Urinary bladder (tissue), 4 donors: ENCODE results near the gene CEP97. TPM values are rescaled to one million over a fixed set of nuclear protein-coding genes. Genes with fewer than 3 reads are reported as not detected.
"Not testable (repeated sequence)": the region's sequence is repeated elsewhere in the genome, so short reads cannot be mapped to it uniquely, and the experiment has no call there.

ENCODE experiments used
- DNase-seq: peaks from one replicate; pipeline ENCODE4 v3.0.0-alpha.2; 2015; ENCODE audit errors: extremely low spot score
- H3K27ac ChIP-seq: one replicate; pipeline ENCODE4 v1.5.1; 2013; ENCODE audit warnings: low read depth, mild to moderate bottlenecking, moderate library complexity
- H3K36me3 ChIP-seq: one replicate; pipeline ENCODE4 v1.6.1; 2013; ENCODE audit warnings: mild to moderate bottlenecking, moderate library complexity; ENCODE audit not compliant: insufficient read depth
- H3K4me1 ChIP-seq: one replicate; pipeline ENCODE4 v1.6.1; 2013; ENCODE audit warnings: mild to moderate bottlenecking, moderate library complexity; ENCODE audit not compliant: insufficient read depth
- H3K4me3 ChIP-seq: one replicate; pipeline ENCODE4 v1.5.1; 2013; ENCODE audit warnings: low read depth, low read length
- WGBS: extraction: QIAGEN DNeasy Blood & Tissue Kit; methylation state at CpG from one replicate; pipeline ENCODE4 v1.1.7; 2013; 5-methylcytosine and 5-hydroxymethylcytosine counted together
- polyA plus RNA-seq: library from polyadenylated mRNA; stranded (reverse); fragments of 200-250 nt; gene quantifications from one replicate; pipeline ENCODE4 v1.2.3, GENCODE V29; 2013
- total RNA-seq: library from RNA; depleted of rRNA; stranded (reverse); fragments of >200 nt; gene quantifications from one replicate; pipeline ENCODE4 v1.2.3, GENCODE V29; 2014
- donor health status: healthy with polysubstance abuse.
- donor health status: healthy.

The CEP97 gene
- total and polyA plus RNA-seq, 2 donors: 3.4 to 34.4 TPM

DNA sequence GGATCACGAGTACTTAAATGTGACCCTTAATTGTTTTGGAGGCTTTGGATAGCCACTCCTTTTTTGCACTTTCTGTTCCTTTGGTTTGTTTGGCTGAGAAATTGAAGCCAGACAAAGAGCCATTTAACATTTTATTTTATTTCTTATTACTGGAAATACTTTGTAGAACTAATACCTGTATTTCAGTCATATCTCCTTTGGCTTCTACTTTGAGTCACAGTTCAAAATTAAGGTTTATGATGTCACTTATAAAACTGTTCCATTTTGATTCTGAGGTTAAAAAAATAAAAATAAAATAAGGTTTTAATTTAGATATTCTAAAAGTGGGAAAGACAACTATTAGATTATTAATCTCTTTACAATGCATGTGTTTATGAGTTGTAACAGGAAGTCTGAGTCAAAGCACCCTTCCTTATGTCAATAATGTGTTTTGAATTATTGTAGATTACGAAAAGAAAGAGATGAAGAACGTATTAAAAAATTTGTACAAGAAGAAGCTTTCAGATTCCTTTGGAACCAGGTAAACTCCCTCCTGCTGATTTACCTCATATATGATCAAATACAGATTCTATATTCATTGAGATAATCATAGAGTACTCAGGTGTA lies 37.7 kb downstream of the CEP97 start:
- H3K36me3 ChIP-seq: peaks cover 6% of the 10 kb centered on the region
- no peak for DNase-seq
- H3K4me1 ChIP-seq: no peaks in the 10 kb centered on the region
- H3K27ac ChIP-seq: no peak overlapping the region
- 87% methylated on average over 3 of the region's 3 CpGs for WGBS
- no peak overlapping the region for H3K4me3 ChIP-seq

DNA sequence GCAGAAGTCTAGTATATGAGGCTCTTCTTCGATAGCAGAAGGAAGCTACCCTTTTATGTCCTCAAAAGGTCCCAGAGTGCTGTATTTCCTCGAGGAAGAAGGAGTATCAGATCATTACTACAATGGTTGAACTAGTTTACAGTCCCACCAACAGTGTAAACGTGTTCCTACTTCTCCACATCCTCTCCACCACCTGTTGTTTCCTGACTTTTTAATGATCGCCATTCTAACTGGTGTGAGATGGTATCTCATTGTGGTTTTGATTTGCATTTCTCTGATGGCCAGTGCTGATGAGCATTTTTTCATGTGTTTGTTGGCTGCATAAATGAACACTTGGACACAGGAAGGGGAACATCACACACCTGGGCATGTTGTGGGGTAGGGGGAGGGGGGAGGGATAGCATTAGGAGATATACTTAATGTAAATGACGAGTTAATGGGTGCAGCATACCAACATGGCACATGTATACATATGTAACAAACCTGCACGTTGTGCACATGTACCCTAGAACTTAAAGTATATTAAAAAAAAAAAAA lies 53.4 kb downstream of the CEP97 start:
- H3K4me3 ChIP-seq, H3K27ac ChIP-seq, H3K36me3 ChIP-seq, H3K4me1 ChIP-seq, DNase-seq: not testable (repeated sequence)
- WGBS: 88% methylated on average over 6 of the region's 6 CpGs

DNA sequence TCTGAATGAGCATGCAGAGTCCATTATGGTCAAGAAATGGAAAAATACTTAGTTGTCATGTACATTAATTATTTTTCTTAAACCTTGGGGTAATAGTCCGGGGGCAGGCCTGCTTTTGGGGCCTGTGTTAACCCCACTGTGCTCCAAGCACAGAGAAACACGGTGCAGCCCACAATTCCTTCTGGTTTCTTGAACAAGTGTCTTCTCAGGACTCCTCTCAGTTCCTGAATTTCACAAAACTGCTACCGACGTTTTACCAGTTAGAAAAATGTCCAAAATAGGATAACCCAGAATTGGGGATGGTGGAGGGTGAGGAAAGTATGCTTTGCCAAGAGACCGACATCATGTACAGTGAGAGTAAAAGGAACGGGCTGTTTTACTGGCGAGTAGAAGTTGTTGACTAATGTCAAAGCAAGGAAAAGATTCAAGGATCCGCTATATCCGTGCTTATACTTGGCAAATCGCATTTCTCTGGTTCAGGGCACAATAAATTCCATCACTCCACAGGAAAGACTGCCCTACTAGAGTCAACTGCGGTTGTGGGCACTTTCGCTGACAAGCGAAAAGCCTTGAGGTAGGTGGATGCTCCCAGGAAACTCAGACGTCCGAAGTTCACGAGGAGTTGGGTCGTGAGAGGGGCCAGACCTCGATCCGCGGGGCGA lies 54.1 kb downstream of the CEP97 start:
- Histone ChIP-seq H3K4me3 (peak overlapping the region; percentile 83), H3K27ac (no peak overlapping the region), H3K4me1 (no peaks in the 10 kb centered on the region), H3K36me3 (peaks cover 4% of the 10 kb centered on the region)
- WGBS: 18% methylated on average over 21 of the region's 21 CpGs
- DNase-seq: no peak

DNA sequence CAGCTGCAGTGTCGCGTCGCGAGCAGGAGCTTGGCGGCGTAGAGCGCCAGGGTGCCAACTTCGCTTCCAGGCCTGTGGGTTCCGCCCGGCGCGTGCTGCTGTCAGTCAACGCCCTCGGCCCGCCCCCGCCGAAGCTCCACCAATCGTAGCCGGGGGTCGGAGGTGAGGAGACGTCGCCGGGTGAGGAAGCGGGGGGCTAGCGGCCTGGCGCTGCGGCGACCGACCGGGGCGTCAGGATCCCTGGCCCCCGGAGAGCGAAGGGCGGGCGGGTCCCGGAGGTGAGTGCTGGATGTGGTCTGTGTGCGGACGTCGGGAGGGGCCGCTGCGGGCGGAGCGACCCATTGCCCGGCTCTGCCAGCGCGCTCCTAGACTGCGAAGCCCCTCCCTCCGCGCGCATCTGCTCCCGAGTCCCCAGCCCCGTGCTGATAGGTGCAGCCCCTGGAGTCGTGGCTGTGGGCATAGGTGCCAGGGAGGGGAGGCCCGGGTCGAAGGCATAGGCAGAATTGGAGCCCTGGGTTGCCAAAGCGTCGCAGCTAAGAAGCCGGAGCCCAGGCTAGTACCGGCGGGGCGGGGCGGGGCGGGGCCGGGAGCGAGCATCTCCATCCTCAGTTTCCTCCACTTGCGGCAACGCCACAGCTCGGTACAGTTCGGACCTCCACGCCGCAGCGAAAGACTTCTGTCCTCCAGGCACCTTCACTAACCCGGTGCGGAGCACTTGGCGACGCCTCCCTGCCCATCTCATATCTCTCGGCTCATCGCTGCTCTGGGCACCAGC lies 54.8 kb downstream of the CEP97 start, which contains the start of gene NXPE3:
NXPE3 (plus strand) TSS at position 165 of the 775 bp plus-strand sequence. CDS start 6,386 bp downstream, outside the sequence.
- H3K27ac ChIP-seq: peak within 1 kb of the TSS; percentile 83

DNA sequence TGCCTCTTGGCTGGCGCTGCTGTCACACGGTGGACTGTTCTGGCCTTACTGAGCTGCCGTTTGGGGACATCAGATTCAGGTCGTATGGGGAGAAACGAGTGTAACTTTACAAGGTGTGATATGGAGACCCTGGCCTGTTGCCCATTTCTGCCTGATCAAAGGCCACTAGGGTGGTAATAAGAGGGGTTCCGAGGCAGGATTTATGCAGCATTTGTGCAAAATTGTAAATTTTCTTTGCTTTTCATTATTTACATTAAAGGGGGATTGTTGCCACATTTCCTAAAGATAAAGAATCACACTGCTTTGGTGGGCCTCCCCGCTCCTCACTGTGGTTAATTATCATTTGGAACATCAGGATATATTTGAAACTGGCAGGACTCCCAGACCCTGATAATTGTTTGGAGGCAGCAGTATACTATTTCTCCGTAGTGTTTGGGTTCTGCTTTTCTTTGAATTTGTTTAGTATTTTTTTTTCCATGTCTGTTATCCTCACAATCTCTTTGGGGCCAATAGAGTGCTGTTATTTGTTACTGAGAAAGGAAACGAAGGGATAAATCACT lies 55.5 kb downstream of the CEP97 start:
- no peak overlapping the region for H3K27ac ChIP-seq
- peak; percentile 57 for DNase-seq
- WGBS: 13% methylated on average over 9 of the region's 9 CpGs

More for the DNA sequence above, 54.8 kb downstream of the CEP97 start, which contains the start of gene NXPE3:
- peak within 1 kb of the TSS; percentile 83 for H3K4me3 ChIP-seq
- under 1% methylated on average over 78 of the region's 78 CpGs for WGBS
- DNase-seq: no peak
- peaks cover 4% of the 10 kb centered on the region for H3K36me3 ChIP-seq
- no peaks in the 10 kb centered on the region for H3K4me1 ChIP-seq

DNA sequence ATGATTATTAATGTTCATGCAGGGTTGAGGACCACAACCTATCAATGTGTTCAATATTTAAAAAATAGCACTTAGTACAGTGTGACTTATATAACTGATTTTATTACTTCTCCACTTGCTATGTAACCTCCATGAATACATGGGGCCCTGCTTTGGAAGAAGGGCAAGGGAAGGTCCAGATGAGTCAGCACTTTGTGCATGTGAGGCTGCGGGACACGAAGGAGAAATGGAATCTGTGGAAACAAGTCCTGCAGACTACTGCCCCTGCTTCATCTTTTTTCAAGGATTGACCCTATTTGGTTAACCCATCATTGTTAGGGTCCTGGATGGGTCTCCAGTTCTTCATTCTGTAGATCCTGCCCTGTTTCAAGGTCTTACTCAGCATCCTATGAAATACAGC lies 56.2 kb downstream of the CEP97 start:
- H3K27ac ChIP-seq: no peak overlapping the region
- WGBS: 27% methylated on average over 2 of the region's 2 CpGs
- no peak for DNase-seq

More for the DNA sequence above, 55.5 kb downstream of the CEP97 start:
- Histone ChIP-seq H3K36me3 (peaks cover 4% of the 10 kb centered on the region), H3K4me1 (no peaks in the 10 kb centered on the region), H3K4me3 (peak overlapping the region; percentile 83)

DNA sequence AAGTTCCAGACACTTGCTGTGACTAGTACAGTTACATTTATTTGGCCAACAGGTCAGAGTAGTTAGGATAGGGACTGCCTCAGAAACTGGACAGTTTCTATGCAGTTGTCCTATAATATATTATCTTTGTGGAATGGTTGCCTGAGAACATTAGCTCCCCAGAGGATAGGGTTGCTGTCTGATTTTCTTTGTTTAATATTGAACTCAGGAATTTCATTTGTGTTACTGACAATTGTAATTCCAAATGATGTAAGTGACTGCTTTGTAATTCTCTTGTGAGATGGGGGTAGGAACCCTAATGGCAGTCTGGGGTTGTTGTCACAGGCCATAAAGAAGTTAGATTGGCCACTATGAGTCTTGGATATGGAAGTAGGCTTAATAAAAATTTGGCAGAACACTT lies 56.8 kb downstream of the CEP97 start:
- Histone ChIP-seq H3K36me3 (peaks cover 4% of the 10 kb centered on the region), H3K27ac (no peak overlapping the region), H3K4me1 (no peaks in the 10 kb centered on the region), H3K4me3 (no peak overlapping the region)
- no peak for DNase-seq

More for the DNA sequence above, 56.2 kb downstream of the CEP97 start:
- peak overlapping the region; percentile 83 for H3K4me3 ChIP-seq
- peaks cover 4% of the 10 kb centered on the region for H3K36me3 ChIP-seq
- H3K4me1 ChIP-seq: no peaks in the 10 kb centered on the region

DNA sequence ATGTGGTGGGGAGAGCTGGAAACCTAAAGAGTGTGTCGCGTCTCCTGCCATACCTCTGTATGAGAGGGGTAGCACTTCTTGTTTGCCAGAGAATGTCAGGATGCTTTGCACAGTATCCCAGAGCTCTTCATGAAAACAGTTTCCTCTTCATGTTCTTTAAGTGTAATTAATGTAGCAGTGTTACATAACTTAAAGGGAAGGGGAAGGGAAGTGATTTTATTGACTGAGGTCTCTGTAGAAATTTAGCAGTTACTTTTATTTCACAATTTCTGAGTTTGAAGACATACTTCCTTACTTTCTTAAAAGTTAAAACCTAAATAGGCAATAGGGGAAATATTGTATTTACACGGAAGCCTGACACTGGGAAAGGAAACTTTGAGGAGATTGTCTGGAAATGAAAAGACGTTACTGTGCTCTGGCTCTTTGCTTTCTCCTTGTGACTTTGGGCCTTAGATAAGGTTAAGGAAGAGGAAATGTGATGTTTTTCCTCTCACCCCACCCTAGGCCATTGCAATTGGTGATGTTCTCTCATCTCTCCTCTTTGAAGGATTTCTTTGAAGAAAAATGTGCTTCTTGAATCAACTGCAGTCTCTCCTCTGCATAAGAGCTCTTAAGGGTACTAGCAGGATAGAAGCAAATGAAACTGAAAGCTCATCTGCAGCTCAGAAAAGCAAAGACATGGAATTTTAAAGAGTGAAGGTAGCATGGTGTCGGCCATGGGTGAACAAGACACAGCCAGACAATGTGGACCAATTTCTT lies 60.6 kb downstream of the CEP97 start:
- DNase-seq: no peak
- H3K36me3 ChIP-seq: peaks cover 4% of the 10 kb centered on the region
- WGBS: 84% methylated on average over 5 of the region's 5 CpGs
- H3K4me3 ChIP-seq: no peak overlapping the region
- no peak overlapping the region for H3K27ac ChIP-seq
- H3K4me1 ChIP-seq: no peaks in the 10 kb centered on the region

DNA sequence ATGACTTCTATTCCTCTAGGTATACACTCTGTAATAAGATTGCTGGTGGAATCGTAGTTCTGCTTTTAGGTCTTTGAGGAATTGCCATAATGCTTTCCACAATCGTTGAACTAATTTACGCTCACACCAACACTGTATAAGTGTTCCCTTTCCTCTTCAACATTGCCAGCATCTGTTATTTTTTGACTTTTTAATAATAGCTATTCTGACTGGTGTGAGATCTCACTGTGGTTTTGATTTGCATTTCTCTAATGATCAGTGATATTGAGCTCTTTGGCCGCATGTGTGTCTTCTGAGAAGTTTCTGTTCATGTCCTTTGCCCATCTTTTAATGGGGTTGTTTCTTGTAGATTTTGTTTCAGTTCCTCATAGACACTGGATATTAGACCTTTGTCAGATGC lies 67.4 kb downstream of the CEP97 start:
- Histone ChIP-seq H3K36me3 (peaks cover 2% of the 10 kb centered on the region), H3K27ac (no peak overlapping the region), H3K4me1 (no peaks in the 10 kb centered on the region), H3K4me3 (no peak overlapping the region)
- WGBS: 92% methylated on average over 4 of the region's 4 CpGs
- DNase-seq: no peak

DNA sequence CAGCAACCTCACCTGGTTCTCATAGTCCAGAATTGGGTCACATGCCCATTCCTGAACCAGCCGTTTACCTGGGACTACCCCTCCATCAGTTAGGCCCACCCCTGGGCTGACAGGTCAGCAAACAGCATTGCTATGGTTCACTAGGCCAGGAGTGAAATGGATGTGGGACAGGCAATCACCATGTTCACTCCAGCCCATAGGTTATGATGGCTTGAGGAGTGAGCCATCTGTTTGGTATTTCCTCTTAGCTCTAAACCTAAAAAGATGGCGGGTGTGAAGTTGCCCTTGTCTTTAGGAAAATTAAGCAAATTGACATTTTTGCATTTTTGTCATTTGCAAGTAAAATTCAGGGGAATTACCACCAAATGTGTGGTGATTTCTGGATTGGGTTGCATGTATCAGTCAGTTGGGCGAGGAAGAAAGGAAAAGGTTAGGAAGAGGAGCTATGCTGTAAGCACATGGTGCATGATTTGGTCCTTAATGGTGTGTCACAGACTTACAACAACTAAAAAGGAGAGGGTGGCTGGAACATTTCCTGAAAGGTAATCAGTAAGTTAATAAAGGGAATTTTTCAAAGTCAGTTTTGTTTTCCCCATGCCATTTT lies 71.8 kb downstream of the CEP97 start:
- no peaks in the 10 kb centered on the region for H3K4me1 ChIP-seq
- no peaks in the 10 kb centered on the region for H3K36me3 ChIP-seq
- WGBS: 95% methylated on average over 3 of the region's 3 CpGs
- no peak for DNase-seq
- no peak overlapping the region for H3K4me3 ChIP-seq
- H3K27ac ChIP-seq: no peak overlapping the region

DNA sequence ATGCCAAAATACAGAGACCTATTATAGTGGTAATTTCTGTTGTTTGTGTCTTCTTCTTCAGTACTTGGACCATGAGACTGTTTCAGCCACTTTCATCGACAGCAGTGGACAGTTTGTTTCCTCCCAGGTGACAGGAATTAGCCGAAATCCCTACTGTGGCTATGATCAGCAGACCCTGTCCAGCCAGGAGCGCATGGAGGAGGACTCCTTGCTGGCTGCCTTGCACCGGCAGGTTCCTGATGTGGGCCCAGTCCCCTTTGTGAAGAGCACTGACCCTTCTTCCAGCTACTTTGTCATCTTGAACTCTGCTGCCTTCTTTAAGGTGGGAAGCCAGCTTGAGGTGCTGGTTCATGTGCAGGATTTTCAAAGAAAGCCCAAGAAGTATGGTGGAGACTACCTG lies 76.8 kb downstream of the CEP97 start:
- Histone ChIP-seq H3K27ac (no peak overlapping the region), H3K4me3 (no peak overlapping the region), H3K36me3 (no peaks in the 10 kb centered on the region), H3K4me1 (no peaks in the 10 kb centered on the region)
- no peak for DNase-seq
- WGBS: 83% methylated on average over 4 of the region's 4 CpGs

DNA sequence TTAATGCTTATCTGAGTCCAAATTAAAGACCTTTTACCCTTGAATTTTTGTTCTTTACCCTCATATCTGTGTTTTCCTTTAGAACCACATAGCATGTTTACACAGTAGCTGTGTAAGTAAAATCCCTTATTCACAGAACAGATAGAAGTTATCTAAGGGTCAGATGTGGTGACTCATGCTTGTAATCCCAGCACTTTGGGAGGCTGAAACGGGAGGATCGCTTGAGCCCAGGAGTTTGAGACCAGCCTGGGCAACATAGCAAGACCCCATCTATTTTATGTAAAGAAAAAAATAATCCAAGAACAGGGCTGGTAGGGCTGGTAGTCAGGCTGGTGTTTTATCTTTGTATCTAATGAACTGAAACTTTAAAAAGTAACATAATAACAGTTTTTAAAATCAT lies 77.8 kb downstream of the CEP97 start:
- H3K4me1 ChIP-seq: no peaks in the 10 kb centered on the region
- H3K27ac ChIP-seq: no peak overlapping the region
- H3K4me3 ChIP-seq: no peak overlapping the region
- no peak for DNase-seq
- H3K36me3 ChIP-seq: no peaks in the 10 kb centered on the region
- 86% methylated on average over 2 of the region's 2 CpGs for WGBS
